ENCODE data around the gene ZNF354C. TPM values are rescaled to one million over a fixed set of nuclear protein-coding genes. Genes with fewer than 3 reads are reported as not detected.
"Not testable (repeated sequence)": the region's sequence is repeated elsewhere in the genome, so short reads cannot be mapped to it uniquely, and the experiment has no call there.

ZNF354C gene
- total RNA-seq, 3 donors from 2014 or later, result 3.4 to 4.2 (median 3.9) TPM

DNA sequence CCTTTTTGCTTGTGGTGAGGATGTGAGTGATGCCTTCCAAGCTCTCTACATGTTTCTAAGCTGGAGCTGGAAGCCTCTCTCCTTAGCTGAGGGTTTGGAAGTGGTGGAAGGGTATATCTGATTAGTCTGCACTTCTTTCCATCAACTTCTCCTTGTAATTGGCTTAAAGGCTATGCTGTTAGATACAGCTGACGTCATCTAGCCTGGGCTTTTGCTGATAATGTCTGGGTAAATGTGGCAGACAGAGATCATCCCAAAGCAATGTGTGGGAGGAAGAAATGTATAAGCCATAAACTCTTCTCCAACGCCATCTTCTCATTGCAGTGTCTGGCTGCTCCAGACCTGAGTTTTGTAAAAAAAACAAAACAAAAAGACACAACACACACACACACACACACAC, 29.3 kb downstream of the ZNF354C start:
- DNase-seq (no peak), ATAC-seq (no peak)
- no peaks in the 10 kb centered on the region for H3K4me1 Mint-ChIP-seq (ENCODE audit: low read depth)
- H3K27me3 Mint-ChIP-seq (ENCODE audit: low read depth), result no peaks in the 10 kb centered on the region
- peaks cover 58% of the 10 kb centered on the region for H3K9me3 Mint-ChIP-seq
- H3K36me3 Mint-ChIP-seq (ENCODE audit: insufficient read depth), result peaks cover 4% of the 10 kb centered on the region
- no peak overlapping the region for H3K4me3 Mint-ChIP-seq

- not testable (repeated sequence) for H3K36me3 Mint-ChIP-seq (ENCODE audit: insufficient read depth); ATAC-seq; DNase-seq; H3K4me3 Mint-ChIP-seq; H3K4me1 Mint-ChIP-seq (ENCODE audit: low read depth); H3K27me3 Mint-ChIP-seq (ENCODE audit: low read depth)
- peaks cover 29% of the 10 kb centered on the region for H3K9me3 Mint-ChIP-seq
These were observed 41.1 kb downstream of the ZNF354C start for GRCh38 chr5:179101282-179101681.

- Mint-ChIP-seq H3K27me3 (ENCODE audit: low read depth) (no peaks in the 10 kb centered on the region), H3K4me1 (ENCODE audit: low read depth) (no peaks in the 10 kb centered on the region), H3K36me3 (ENCODE audit: insufficient read depth) (no peaks in the 10 kb centered on the region), H3K9me3 (peaks cover 29% of the 10 kb centered on the region), H3K4me3 (no peak overlapping the region)
- no peak for ATAC-seq
- no peak for DNase-seq
These were observed 50.4 kb downstream of the ZNF354C start for GRCh38 chr5:179110528-179110927.

- H3K9me3 Mint-ChIP-seq, result peaks cover 32% of the 10 kb centered on the region
These were observed 51.4 kb downstream of the ZNF354C start for GRCh38 chr5:179111267-179112207.

GRCh38 chr5:179112469-179113142, 52.4 kb downstream of the ZNF354C start:
- H3K9me3 Mint-ChIP-seq, result peaks cover 29% of the 10 kb centered on the region
- ATAC-seq (no peak), DNase-seq (no peak)
- H3K27me3 Mint-ChIP-seq (ENCODE audit: low read depth), result peaks cover 2% of the 10 kb centered on the region
- H3K4me1 Mint-ChIP-seq (ENCODE audit: low read depth), result no peaks in the 10 kb centered on the region
- H3K4me3 Mint-ChIP-seq, result no peak overlapping the region
- no peaks in the 10 kb centered on the region for H3K36me3 Mint-ChIP-seq (ENCODE audit: insufficient read depth)

More at GRCh38 chr5:179111267-179112207, 51.4 kb downstream of the ZNF354C start:
- Mint-ChIP-seq H3K36me3 (ENCODE audit: insufficient read depth) (no peaks in the 10 kb centered on the region), H3K4me1 (ENCODE audit: low read depth) (no peaks in the 10 kb centered on the region), H3K4me3 (no peak overlapping the region), H3K27me3 (ENCODE audit: low read depth) (no peaks in the 10 kb centered on the region)
- ATAC-seq, result no peak
- DNase-seq, result no peak

DNA sequence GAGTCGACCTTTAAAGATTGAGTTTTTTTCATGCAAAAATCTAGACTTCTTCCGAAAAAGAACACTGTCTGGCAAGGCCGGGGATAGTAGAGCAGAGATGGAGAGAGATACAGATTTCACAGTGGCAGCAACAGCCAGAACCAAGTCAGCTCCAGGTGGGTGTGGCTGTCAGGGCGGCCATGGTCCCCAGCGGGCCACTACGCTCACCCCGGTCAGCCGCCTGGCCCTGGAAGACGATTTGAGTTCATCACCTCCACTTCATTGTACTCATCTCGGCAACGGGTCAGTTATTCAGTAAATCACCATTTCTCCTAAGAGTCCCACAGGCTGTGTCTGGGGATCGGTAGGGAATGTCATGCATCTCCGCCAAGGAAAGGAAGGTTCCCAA, 53.0 kb downstream of the ZNF354C start:
- no peak overlapping the region for H3K4me3 Mint-ChIP-seq
- no peaks in the 10 kb centered on the region for H3K4me1 Mint-ChIP-seq (ENCODE audit: low read depth)
- DNase-seq (no peak), ATAC-seq (no peak)
- peaks cover 2% of the 10 kb centered on the region for H3K27me3 Mint-ChIP-seq (ENCODE audit: low read depth)
- peaks cover 26% of the 10 kb centered on the region for H3K9me3 Mint-ChIP-seq
- no peaks in the 10 kb centered on the region for H3K36me3 Mint-ChIP-seq (ENCODE audit: insufficient read depth)

DNA sequence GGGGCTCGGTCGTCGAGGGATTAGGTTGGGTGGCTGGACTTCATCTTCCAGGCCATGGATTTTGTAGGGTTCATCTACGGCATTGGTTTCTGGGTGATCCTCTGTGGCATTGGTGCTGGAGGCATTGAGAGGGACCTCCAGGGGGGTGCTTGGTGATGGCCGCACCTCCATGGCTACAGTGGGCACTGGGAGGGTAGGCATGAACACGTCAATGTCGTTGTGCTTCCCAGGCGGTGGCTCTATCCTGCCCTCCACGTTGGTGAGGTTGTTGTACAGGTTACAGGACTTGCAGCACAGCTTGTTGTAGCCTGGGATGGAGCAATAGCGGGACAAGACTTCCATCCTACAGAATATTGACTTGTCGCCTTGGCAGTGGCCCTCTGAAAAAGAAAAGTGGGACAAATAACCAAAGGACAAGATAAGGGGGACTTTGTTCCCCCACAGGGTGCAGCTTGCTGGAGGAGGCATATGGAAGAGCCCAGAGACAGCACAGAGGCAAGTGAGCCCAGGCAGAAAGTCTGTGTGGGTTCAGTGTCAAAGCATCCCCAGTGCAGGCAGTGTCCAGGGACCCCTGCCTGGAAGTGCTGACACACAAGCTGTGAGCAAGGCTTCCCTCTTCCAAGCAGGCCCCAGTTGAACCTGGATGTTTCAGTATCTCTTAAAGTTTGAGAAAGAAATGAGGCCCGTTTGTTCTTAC, 53.9 kb downstream of the ZNF354C start:
- Mint-ChIP-seq H3K27me3 (ENCODE audit: low read depth) (peaks cover 2% of the 10 kb centered on the region), H3K4me3 (no peak overlapping the region), H3K4me1 (ENCODE audit: low read depth) (no peaks in the 10 kb centered on the region), H3K36me3 (ENCODE audit: insufficient read depth) (no peaks in the 10 kb centered on the region), H3K9me3 (peaks cover 26% of the 10 kb centered on the region)
- ATAC-seq (no peak), DNase-seq (no peak)

DNA sequence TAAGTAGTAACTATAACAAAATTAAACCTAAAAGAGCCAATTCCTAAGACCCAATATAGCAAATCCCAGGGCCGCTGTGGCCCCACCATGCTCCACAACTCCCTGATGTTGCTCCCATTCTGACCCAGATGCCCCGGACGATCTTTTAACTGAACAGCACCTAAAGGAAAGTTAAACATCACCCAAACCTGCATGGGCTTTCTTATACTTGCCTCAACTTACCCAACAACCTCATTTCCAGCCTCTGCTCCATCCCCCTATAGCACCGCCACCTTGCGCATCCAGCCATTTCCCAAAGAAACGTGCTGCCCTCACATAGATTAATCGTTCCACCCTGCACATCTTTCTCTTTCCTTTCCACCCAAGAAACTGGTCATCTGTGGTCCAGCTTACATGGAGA, 54.6 kb downstream of the ZNF354C start:
- Mint-ChIP-seq H3K4me3 (no peak overlapping the region), H3K36me3 (ENCODE audit: insufficient read depth) (no peaks in the 10 kb centered on the region), H3K27me3 (ENCODE audit: low read depth) (peaks cover 2% of the 10 kb centered on the region), H3K9me3 (peaks cover 26% of the 10 kb centered on the region), H3K4me1 (ENCODE audit: low read depth) (no peaks in the 10 kb centered on the region)
- DNase-seq (no peak), ATAC-seq (no peak)

DNA sequence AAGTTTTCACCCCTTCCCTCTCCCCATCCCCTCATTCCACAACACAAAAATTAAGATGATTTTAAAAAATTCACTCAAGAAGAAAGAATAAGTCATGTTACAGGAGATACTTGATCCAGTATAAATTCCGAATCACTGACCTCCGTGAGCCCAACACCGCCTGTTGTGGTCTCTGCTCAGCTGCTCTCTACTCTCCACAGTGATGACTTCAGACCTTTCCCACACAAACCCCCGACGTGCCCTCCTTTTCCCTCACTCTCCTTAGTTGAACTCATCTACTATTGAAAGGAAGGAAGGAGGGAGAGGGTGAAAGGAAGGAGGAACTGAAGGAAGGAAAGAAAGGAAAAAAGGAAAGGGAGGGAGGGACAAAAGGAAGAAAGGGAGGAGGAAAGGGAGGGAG, 55.1 kb downstream of the ZNF354C start:
- Mint-ChIP-seq H3K4me1 (ENCODE audit: low read depth) (no peaks in the 10 kb centered on the region), H3K36me3 (ENCODE audit: insufficient read depth) (no peaks in the 10 kb centered on the region), H3K4me3 (no peak overlapping the region), H3K27me3 (ENCODE audit: low read depth) (peaks cover 2% of the 10 kb centered on the region), H3K9me3 (peaks cover 26% of the 10 kb centered on the region)
- DNase-seq (no peak), ATAC-seq (no peak)

- DNase-seq (no peak), ATAC-seq (no peak)
- H3K36me3 Mint-ChIP-seq (ENCODE audit: insufficient read depth), result no peaks in the 10 kb centered on the region
- peaks cover 2% of the 10 kb centered on the region for H3K27me3 Mint-ChIP-seq (ENCODE audit: low read depth)
- no peaks in the 10 kb centered on the region for H3K4me1 Mint-ChIP-seq (ENCODE audit: low read depth)
- peaks cover 26% of the 10 kb centered on the region for H3K9me3 Mint-ChIP-seq
- H3K4me3 Mint-ChIP-seq, result no peak overlapping the region
These were observed 55.8 kb downstream of the ZNF354C start for GRCh38 chr5:179115845-179116524.

DNA sequence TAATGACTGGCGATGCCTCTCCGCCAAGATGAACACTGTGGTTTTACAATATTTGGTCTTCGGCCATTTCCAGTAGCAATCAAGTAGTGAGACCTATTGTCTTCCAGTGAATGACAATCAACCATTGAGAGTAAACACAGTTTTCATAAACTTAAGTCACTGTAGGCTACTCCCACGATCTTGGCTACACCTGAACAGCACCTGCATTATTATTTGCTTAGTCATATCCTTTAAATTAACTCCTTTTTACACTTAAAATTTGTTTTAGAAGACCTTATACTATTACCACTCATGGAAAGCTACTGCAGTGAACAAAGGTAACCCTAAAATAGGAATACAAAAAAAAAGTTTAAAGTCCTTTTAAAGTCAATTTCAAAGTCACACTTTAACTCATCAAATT, 58.2 kb downstream of the ZNF354C start:
- no peak for ATAC-seq
- no peaks in the 10 kb centered on the region for H3K4me1 Mint-ChIP-seq (ENCODE audit: low read depth)

DNA sequence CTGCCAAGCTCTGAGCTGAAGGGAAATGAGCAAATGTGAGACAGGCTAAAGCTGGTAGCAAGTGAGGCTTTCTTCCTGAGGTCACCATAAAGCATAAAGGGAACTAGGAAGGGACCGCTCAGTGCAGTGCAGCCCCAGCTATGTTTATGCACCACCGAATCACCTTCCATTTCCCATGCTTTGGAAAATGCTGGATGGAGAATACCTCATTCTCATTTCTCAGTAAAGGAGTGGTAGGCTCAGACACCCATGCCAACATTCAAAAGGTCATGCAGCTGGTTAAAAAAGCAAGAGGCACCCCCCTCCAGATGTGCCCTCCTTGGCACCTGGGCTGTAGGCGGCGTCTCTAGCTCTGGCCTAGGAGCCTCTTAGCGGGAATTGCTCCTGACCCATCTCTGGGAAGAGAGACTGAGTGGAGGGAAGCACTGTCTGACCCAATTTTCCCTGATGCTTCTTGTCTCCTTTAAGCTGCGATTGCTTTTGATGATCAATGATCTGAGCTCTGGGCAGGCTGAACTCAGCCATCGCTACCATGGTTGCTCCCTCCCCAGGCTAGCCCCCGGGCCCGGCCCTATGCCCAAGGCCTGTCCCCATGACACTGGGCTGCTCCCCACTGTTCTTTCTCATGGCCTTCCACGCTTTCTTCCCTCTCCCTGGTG, 58.7 kb downstream of the ZNF354C start:
- DNase-seq (no peak), ATAC-seq (no peak)
- Mint-ChIP-seq H3K27me3 (ENCODE audit: low read depth) (peaks cover 2% of the 10 kb centered on the region), H3K9me3 (peaks cover 15% of the 10 kb centered on the region), H3K36me3 (ENCODE audit: insufficient read depth) (no peaks in the 10 kb centered on the region), H3K4me1 (ENCODE audit: low read depth) (no peaks in the 10 kb centered on the region), H3K4me3 (no peak overlapping the region)

More for the DNA sequence above, 58.2 kb downstream of the ZNF354C start:
- Mint-ChIP-seq H3K36me3 (ENCODE audit: insufficient read depth) (no peaks in the 10 kb centered on the region), H3K4me3 (no peak overlapping the region), H3K9me3 (peaks cover 21% of the 10 kb centered on the region), H3K27me3 (ENCODE audit: low read depth) (peaks cover 2% of the 10 kb centered on the region)
- no peak for DNase-seq

DNA sequence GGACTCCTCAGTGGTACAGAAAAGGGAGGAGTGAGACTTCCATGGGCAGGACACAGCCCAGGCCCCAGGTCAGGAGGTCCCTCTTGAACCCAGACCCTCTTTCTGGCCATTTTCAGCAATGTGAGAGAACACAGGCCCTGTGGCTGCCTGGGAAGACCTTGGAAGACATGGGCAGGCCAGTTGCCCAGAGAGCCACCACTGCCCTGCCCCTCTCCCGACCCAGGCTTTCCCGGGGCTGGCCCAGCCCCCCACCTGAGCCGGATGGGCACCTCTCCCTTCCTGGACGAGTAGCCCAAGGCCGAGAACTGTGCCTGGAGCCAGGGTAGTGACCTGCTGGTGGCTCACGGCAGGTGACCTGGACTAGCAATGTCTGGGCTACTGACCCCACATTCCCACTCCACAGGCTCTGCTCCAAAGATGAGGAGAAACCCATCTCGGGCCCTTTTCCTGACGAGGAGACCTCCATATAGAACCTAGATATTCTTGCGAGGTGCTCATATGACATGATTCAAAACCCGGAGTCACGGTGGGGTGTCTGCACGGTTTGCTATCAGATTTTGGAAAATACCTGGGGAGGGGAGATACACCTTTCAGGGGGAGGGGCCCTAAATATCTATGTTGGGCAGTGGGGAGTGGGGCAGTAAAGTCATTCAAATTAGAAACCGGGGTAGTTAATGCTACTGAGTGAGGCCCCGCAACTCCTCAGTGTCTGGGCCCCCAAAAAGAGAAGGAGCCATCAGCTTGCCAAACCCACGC, 59.4 kb downstream of the ZNF354C start:
- Mint-ChIP-seq H3K36me3 (ENCODE audit: insufficient read depth) (no peaks in the 10 kb centered on the region), H3K27me3 (ENCODE audit: low read depth) (peaks cover 2% of the 10 kb centered on the region), H3K4me1 (ENCODE audit: low read depth) (no peaks in the 10 kb centered on the region), H3K4me3 (no peak overlapping the region), H3K9me3 (peaks cover 13% of the 10 kb centered on the region)
- ATAC-seq, result no peak
- no peak for DNase-seq

Measured in activated T-cell treated with anti-CD3 and anti-CD28 coated beads, Interleukin-2, amount 50 U/mL, for 4 hours (primary cell).